DLD1 (cell line): ENCODE data around the gene VPS4A.
"Not testable (repeated sequence)": the region's sequence is repeated elsewhere in the genome, so short reads cannot be mapped to it uniquely, and the experiment has no call there.

Experiments used
- in situ Hi-C: cut with HindIII; loops from 2 replicates; pipeline ENCODE4 v1.10.0; 2017; ENCODE audit warnings: low sequenced_read_pairs

VPS4A gene

DNA sequence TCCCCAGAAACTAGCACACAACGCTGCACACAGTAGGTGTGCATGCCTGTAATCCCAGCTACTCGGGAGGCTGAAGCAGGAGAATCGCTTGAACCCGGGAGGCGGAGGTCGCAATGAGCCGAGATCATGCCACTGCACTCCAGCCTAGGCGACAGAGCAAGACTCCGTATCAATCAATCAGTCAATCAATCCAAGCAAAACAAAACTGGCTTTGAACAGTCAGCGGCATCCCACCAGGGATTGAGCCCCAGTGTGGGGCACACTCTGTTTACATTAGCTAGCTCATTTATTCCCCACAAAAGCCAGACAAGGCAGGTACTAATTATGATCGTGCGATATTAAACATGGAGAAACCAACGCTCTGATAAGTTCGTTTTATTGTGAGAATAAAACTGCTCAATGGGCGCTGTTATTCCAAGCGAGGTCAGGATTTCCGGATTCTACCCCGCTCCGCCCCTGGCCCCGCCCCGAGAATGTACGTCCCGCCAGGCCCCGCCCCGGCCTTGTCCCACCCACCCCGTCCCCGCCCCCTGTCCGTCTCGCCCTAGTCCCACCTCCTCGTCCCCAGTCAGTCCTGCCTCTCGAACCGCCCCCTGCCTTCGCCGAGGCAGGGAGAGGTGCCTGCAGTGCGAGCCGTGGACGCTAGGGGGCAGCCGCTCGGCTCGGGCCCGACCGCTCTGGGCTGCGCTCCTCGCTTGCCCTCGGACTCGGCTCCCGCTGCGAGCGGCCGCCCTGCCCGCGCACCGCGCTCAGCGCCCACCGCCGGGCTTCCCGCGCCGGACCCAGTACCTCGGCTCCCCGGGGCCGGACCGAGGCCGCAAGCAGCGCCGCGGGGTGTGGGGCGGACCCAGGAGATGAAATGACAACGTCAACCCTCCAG lies at the start of gene VPS4A:
VPS4A (plus strand) TSS at position 698 of the 880 bp plus-strand sequence; CDS start at position 860, 162 bp downstream.
- in situ Hi-C loops: no loop called here

- in situ Hi-C loops: no loop called here
Measured at GRCh38 chr16:69266334-69267063, 44.7 kb upstream of the VPS4A start.

DNA sequence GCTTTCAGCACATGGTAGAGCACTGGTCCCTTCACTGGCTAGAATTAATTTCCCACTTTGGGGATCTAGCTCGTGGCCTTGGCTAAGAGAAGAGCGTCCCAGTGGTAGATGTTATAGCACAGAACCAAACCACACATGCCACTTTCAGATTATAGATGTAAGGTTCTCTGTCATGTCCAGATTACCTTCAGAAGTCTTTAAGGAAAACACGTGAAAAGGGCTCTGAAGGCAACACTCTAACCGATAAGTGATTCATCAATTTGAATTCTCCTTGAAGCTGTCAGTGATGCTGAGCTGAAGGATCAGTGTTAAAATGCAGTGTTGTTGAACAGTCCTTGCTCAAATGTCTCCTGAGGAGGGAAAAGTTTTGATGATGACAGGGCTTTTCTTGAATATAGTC lies 43.5 kb upstream of the VPS4A start:
- in situ Hi-C loops: no loop called here

GRCh38 chr16:69270395-69270794 lies 40.8 kb upstream of the VPS4A start:
- in situ Hi-C loops: no loop called here

GRCh38 chr16:69270831-69271230 lies 40.3 kb upstream of the VPS4A start:
- in situ Hi-C loops: no loop called here

DNA sequence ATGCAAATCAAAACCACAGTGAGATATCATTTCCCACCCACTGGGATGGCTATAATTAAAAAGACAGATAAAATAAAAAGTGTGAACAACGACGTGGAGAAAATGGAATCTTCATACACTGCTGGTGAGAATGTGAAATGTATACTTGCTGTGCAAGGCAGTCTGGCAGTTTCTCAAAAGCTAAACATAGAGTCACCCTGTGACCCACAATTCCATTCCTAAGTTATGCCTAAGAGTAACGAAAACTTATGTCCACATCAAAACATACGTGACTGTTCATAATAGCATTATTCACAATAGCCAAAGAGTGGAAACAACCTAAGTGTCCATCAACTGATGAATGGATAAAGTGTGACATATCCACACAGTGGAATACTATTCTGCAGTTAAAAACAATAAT lies 38.1 kb upstream of the VPS4A start:
- in situ Hi-C loops: no loop called here

GRCh38 chr16:69274699-69275235 lies 36.4 kb upstream of the VPS4A start:
- in situ Hi-C loops: no loop called here

GRCh38 chr16:69276148-69277115 lies 34.7 kb upstream of the VPS4A start:
- in situ Hi-C loops: no loop called here

GRCh38 chr16:69277413-69277812 lies 33.7 kb upstream of the VPS4A start:
- in situ Hi-C loops: no loop called here

- in situ Hi-C loops: no loop called here
Measured at GRCh38 chr16:69283851-69284250, 27.3 kb upstream of the VPS4A start.

DNA sequence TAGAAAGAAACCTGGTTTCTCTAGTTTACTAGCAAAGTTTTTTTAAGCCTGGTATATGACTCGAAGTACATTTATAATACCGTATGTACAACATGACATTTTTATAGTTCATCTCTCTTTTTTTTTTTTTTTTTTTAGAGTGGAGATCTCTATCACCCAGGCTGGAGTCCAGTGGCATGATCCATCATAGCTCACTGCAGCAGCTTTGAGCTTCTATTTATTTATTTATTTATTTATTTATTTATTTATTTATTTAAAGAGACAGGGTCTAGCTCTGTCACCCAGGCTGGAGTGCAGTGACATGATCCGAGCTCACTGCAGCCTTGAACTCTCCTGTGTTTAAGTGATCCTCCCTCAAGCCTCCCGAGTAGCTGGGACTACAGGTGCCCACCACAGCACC lies 25.9 kb upstream of the VPS4A start:
- in situ Hi-C loops: no loop called here

GRCh38 chr16:69286941-69287713 lies 24.0 kb upstream of the VPS4A start:
- in situ Hi-C loops: no loop called here

- in situ Hi-C loops: not testable (repeated sequence)
Measured at GRCh38 chr16:69291657-69292056, 19.5 kb upstream of the VPS4A start.

- in situ Hi-C loops: no loop called here
Measured at GRCh38 chr16:69293401-69293800, 17.7 kb upstream of the VPS4A start.

GRCh38 chr16:69294051-69294450 lies 17.1 kb upstream of the VPS4A start:
- in situ Hi-C loops: no loop called here

DNA sequence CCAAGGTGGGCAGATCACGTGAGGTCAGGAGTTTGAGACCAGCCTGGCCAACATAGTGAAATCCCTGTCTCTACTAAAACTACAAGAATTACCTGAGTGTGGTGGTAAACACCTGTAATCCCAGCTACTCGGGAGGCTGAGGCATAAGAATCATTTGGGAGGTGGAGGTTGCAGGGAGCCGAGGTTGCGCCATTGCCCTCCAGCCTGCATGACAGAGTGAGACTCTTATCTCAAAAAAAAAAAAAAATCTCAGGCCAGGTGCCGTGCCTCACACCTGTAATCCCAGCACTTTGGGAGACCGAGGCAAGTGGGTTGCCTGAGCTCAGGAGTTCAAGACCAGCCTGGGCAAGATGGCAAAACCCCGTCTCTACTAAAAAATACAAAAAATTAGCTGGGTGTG lies 14.4 kb upstream of the VPS4A start:
- in situ Hi-C loops: not testable (repeated sequence)

DNA sequence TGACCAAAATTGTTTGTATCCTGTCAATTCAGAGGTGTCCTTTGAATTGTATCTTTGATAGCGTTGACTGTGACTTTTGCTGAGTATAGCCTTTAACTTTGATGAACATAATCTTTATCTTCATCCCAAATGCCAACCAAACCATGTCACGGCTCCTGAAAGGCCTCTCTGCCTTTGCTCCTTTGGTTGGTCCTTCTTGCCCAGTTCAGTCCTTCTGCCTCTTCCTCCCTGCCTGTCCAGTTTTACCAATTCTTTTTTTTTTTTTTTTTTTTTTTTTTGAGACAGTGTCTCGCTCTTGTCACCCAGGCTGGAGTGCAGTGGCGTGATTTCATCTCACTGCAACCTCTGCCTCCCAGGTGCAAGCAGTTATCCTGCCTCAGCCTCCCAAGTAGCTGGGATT lies 12.9 kb upstream of the VPS4A start:
- in situ Hi-C loops: no loop called here

DNA sequence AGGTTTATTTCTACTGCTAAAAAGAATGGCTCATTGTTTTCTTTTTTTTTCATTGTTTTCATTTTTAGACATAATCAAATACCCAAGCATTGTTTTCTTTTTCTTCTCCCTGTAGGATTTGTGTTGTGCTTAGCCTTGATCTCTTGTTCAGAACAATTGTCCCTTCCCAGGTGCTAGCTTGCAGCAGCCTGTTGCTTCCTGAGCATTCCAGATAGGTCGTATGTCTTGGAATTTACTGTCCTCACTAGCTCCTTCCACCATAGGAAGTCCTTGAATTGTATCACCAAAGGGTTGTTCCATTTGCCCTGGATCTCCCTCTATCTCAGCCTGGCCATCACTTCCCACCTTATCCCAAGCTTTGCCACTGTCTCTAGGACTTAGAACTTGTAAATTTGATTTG lies 10.0 kb upstream of the VPS4A start:
- in situ Hi-C loops: loop anchor here (10.0 kb wide), 1 partner anchor 136 kb away; no protein-coding TSS in a partner anchor

DNA sequence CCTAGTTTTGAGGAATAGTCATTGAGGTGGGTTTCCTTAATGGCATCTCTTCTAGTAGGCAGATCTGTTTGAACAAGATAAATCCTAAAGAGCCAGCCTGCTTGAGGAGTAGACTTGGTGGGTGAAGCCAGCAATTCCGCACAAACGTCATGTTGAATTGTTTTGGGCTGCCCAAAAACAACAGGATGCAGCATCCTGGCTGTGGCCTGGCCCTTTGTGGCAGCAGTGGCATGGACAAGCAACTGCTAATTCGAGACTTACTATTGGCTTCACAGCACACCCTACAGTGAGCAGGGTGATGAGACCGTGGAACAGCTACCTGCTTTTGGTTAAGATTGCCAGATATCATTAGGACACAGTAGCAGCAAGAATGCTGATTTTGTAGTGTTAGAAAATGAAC lies 9.3 kb upstream of the VPS4A start:
- in situ Hi-C loops: loop anchor here (10.0 kb wide), 1 partner anchor 137 kb away; no protein-coding TSS in a partner anchor

DNA sequence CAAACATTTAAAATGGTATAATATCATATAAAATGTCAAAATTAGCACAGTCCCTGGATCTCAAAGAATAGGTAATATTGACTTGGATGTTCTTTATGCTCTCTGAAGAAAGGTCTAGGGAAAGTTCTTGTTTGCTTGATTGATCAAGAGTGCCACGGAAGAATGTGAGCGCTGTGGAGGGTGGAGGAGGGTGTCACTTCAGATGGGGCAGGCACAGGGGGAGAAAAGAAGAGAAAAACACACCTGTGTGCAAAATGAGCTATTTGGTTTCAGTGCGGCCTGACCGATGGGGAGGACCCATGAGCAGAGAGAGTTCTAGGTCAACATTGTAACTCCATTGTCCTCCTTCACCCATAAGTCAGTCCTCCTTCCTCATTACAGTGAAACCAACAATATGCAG lies 8.8 kb upstream of the VPS4A start:
- in situ Hi-C loops: loop anchor here (10.0 kb wide), 1 partner anchor 138 kb away; no protein-coding TSS in a partner anchor
